Measurements from ENCODE around the gene FAM151B.

The FAM151B gene

DNA sequence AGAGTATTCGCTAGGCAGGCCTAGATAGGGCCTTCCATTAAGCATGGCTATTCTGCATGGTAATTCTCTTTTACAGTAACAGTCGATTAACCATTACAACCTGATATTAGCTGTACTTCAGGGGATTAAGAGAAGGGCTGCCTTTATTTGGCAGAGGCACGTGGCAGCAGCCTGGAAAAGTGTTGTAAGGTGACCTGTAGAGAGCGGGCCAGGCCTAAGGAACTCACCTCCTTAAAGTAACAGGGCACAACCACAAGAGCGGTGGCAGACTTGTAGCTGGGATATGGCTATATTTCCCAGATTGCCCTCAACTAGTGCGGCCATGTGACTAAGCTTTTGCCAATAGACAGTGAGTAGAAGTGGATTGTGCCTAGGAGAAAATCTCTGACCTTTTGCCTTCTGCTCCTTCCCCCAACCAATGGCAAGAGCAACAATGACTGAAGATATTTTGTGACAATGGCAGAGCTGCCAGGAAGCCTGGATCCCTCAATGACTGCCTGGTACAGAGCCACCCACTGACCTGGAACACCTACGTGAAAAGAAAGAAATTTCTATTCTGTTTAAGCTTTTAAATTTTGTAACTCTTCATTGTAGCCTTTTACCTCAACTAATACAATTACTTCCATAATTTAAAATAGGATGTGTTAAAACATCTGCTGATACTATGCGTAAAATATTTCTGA lies 101.1 kb downstream of the FAM151B start:
- no peak for DNase-seq (ENCODE audit: low read depth, low spot score)

DNA sequence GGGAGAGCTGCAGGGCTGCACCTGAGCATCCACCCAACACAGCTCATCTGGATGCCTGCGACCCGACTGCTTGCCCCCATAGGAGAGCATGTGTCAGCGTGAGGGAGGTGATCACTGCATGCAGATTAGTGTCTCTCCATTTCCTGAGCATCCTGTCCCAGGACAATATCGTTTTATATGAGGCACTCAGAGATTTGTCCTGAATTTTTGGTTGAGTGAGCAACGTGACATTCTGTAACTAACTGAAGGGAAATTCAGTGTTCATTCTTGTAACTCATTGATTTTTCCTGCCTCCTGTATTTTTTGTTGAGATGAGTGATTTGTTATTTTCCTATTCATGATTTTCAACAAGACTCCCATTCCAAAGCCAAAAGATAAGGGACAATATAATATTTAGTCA lies 102.9 kb downstream of the FAM151B start:
- DNase-seq (ENCODE audit: low read depth, low spot score): no peak

DNA sequence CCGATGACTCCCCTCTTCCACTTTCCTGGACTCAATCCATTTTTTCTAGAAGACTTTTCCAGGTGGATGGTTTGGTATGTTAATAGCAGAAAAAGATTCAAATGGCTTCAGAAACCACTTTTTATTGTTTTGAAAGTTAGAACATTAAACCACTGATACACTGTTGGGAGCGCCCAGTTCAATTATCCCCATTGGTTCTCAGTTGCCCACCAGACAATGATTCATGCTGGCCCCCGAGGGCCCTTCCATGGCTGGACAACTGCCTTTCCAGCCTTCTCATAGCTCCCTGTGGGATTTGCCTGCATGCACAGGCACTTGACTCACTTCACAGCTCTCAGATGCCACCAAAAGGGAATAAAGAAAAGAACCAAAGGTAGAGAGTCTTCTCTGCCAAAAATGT lies 103.5 kb downstream of the FAM151B start:
- no peak for DNase-seq (ENCODE audit: low read depth, low spot score)

DNA sequence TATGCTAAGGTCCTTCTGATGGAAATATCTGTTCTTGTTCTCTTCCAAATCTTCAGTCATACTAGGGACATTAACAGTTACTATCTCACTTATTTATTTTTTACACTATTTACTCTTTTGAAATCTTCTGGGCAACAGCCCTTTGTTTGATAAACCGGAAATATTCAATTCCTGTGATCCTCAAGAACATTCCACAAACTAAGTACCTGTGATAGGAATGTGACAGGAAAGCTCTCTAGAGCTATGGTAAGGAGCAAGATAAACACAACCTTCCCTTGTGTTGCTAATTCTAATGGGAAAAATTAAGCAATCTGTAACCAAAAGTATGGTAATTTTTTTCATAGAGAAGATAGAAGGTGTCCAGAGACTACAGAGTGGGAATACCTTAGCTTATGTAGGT lies 104.2 kb downstream of the FAM151B start:
- no peak for DNase-seq (ENCODE audit: low read depth, low spot score)

All from ELF-1 (cell line).